ENCODE results near the gene PBX4. TPM values are rescaled to one million over a fixed set of nuclear protein-coding genes. Genes with fewer than 3 reads are reported as not detected.

The PBX4 gene
- total and polyA plus RNA-seq, 2 donors (not counting 3 experiments of a cell fraction or from before 2014, with no cell fraction given), result not detected

DNA sequence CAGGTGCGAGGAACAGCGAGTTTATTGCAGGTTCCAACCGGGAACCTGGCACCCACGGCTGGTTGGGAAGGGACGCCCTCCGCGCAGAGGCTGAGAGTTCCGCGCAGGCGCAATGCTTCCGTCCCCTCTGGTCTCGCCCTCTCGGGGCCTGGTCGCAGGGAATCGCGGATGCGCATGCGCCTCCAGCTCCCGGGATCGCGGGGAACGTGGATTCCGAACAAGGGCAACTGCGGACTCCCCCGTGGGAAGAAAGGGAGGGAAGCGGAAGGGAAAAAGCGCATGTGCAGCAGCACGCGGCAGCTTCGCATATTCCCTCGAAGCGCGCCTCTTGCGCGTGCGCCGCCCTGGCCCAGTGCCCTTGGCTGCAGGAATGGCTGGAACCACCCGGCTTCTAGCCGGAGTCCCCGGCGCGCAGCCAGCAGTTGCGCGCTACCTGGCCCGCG, 104.3 kb downstream of the PBX4 start:
- Histone ChIP-seq H3K4me2 (ENCODE audit: insufficient read depth, low read length) (peak overlapping the region; percentile 8), H3K9me1 (replicated peaks; ENCODE audit: control insufficient read depth, extremely low read depth, insufficient read depth, low read length) (no peaks in the 10 kb centered on the region), H3K9me3 (replicated peaks; ENCODE audit: control insufficient read depth, insufficient read depth, low read length) (no peaks in the 10 kb centered on the region), H3K36me3 (ENCODE audit: control insufficient read depth in 2 of 2, extremely low read depth in 1 of 2, insufficient read depth in 2 of 2, low read length in 2 of 2) (peaks cover 0 to 3% of the 10 kb centered on the region in 2 experiments), H3K79me2 (ENCODE audit: control insufficient read depth, insufficient read depth, low read length) (peaks cover 16% of the 10 kb centered on the region), H4K20me1 (replicated peaks; ENCODE audit: control insufficient read depth, extremely low read depth, insufficient read depth, low read length) (no peaks in the 10 kb centered on the region), H3K27ac (ENCODE audit: insufficient read depth, low read depth, low read length) (no peak overlapping the region), H3K4me1 (ENCODE audit: control insufficient read depth, extremely low read depth, insufficient read depth, low read length) (peaks cover 11% of the 10 kb centered on the region), H3K4me3 (replicated peaks in 1 of 3; ENCODE audit: insufficient read depth in 1 of 3, low read depth in 1 of 3, low read length in 3 of 3) (peak overlapping the region in 1 of 3 experiments; percentile 16), H3K27me3 (ENCODE audit: control insufficient read depth in 2 of 2, insufficient read depth in 2 of 2, low read length in 2 of 2) (no peaks in the 10 kb centered on the region), H3K9ac (replicated peaks; ENCODE audit: extremely low read depth, insufficient read depth, low read length) (no peak overlapping the region), H2AFZ (ENCODE audit: low read depth, low read length) (peak overlapping the region; percentile 46)
- no TSS peak for BruUV-seq (replicated peaks)
- DNase-seq (ENCODE audit: low read depth, low spot score) (peak; percentile 83), FAIRE-seq (peak; percentile 77)
- ChIA-PET CTCF (no interaction called here), POLR2A (no interaction called here)
- intact Hi-C loops (cut with micrococcal nuclease), result no loop called here
- TF ChIP-seq POLR2A (IDR thresholded peaks at IDR 0.05; ENCODE audit: low read depth, low read length) (peak; percentile 23), MYC (IDR thresholded peaks at IDR 0.05; ENCODE audit: low read depth, low read length) (no peak)
- TF ChIP-seq, protein P1, sequence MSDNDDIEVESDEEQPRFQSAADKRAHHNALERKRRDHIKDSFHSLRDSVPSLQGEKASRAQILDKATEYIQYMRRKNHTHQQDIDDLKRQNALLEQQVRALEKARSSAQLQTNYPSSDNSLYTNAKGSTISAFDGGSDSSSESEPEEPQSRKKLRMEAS (IDR thresholded peaks at IDR 0.05; ENCODE audit: insufficient read depth, insufficient read length), result peak; percentile 89
- dilution Hi-C loops (cut with MboI; ENCODE audit: extremely low pct_ligation_motif_present, low sequenced_read_pairs), result no loop called here

GRCh38 chr19:19513682-19514081, 104.8 kb downstream of the PBX4 start:
- Histone ChIP-seq H3K9me3 (replicated peaks; ENCODE audit: control insufficient read depth, insufficient read depth, low read length) (no peaks in the 10 kb centered on the region), H3K27me3 (ENCODE audit: control insufficient read depth in 2 of 2, insufficient read depth in 2 of 2, low read length in 2 of 2) (no peaks in the 10 kb centered on the region), H3K4me2 (ENCODE audit: insufficient read depth, low read length) (no peak overlapping the region), H4K20me1 (replicated peaks; ENCODE audit: control insufficient read depth, extremely low read depth, insufficient read depth, low read length) (no peaks in the 10 kb centered on the region), H3K4me1 (ENCODE audit: control insufficient read depth, extremely low read depth, insufficient read depth, low read length) (peaks cover 11% of the 10 kb centered on the region), H3K36me3 (ENCODE audit: control insufficient read depth in 2 of 2, extremely low read depth in 1 of 2, insufficient read depth in 2 of 2, low read length in 2 of 2) (no peaks in the 10 kb centered on the region), H3K79me2 (ENCODE audit: control insufficient read depth, insufficient read depth, low read length) (peaks cover 12% of the 10 kb centered on the region), H2AFZ (ENCODE audit: low read depth, low read length) (peak overlapping the region; percentile 46), H3K4me3 (replicated peaks in 1 of 3; ENCODE audit: insufficient read depth in 1 of 3, low read depth in 1 of 3, low read length in 3 of 3) (peak overlapping the region in 1 of 3 experiments; percentile 16), H3K27ac (ENCODE audit: insufficient read depth, low read depth, low read length) (no peak overlapping the region), H3K9me1 (replicated peaks; ENCODE audit: control insufficient read depth, extremely low read depth, insufficient read depth, low read length) (no peaks in the 10 kb centered on the region), H3K9ac (replicated peaks; ENCODE audit: extremely low read depth, insufficient read depth, low read length) (no peak overlapping the region)
- FAIRE-seq, result no peak
- POLR2A ChIA-PET, result no interaction called here
- CTCF ChIA-PET, result no interaction called here
- no peak for TF ChIP-seq POLR2A (IDR thresholded peaks at IDR 0.05; ENCODE audit: low read depth, low read length)
- intact Hi-C loops (cut with micrococcal nuclease) (no loop called here), dilution Hi-C loops (cut with MboI; ENCODE audit: extremely low pct_ligation_motif_present, low sequenced_read_pairs) (no loop called here)
- DNase-seq (ENCODE audit: low read depth, low spot score), result no peak
- BruUV-seq (replicated peaks), result no TSS peak

Other genes starting within 250 kb of the PBX4 start
- gene GATAD2A, start 213.0 kb downstream of the PBX4 start, total RNA-seq, result 134 and 138 TPM in 2 replicates
- gene GATAD2A, start 213.0 kb downstream of the PBX4 start, polyA plus RNA-seq, result 26.2 and 27.3 TPM in 2 replicates
- 0.35 and 0.82 TPM in 2 replicates for gene TSSK6, start 103.1 kb downstream of the PBX4 start, total RNA-seq
- gene TSSK6, start 103.1 kb downstream of the PBX4 start, polyA plus RNA-seq, result 0.76 and 1.7 TPM in 2 replicates
- 246 and 252 TPM in 2 replicates for gene NDUFA13, start 102.5 kb downstream of the PBX4 start, total RNA-seq
- 799 and 837 TPM in 2 replicates for gene NDUFA13, start 102.5 kb downstream of the PBX4 start, polyA plus RNA-seq
- gene YJEFN3, start 89.8 kb downstream of the PBX4 start, total RNA-seq, result 2.1 and 2.4 TPM in 2 replicates
- 1.9 and 2.7 TPM in 2 replicates for gene YJEFN3, start 89.8 kb downstream of the PBX4 start, polyA plus RNA-seq
- not detected in 2 replicates for gene CILP2, start 80.4 kb downstream of the PBX4 start, total RNA-seq
- gene CILP2, start 80.4 kb downstream of the PBX4 start, polyA plus RNA-seq, result 0.01 and 0.03 TPM in 2 replicates
- gene LPAR2, start 9.5 kb upstream of the PBX4 start, total RNA-seq, result 5.0 and 5.1 TPM in 2 replicates
- gene LPAR2, start 9.5 kb upstream of the PBX4 start, polyA plus RNA-seq, result 4.7 and 6.3 TPM in 2 replicates
- 19.8 and 26.0 TPM in 2 replicates for gene GMIP, start 25.0 kb upstream of the PBX4 start, total RNA-seq
- gene GMIP, start 25.0 kb upstream of the PBX4 start, polyA plus RNA-seq, result 7.8 and 7.9 TPM in 2 replicates
- 48.7 and 56.8 TPM in 2 replicates for gene ATP13A1, start 45.0 kb upstream of the PBX4 start, total RNA-seq
- gene ATP13A1, start 45.0 kb upstream of the PBX4 start, polyA plus RNA-seq, result 36.9 and 44.9 TPM in 2 replicates
- 10.6 and 12.8 TPM in 2 replicates for gene ZNF101, start 50.2 kb upstream of the PBX4 start, total RNA-seq
- 2.8 TPM in 2 replicates for gene ZNF101, start 50.2 kb upstream of the PBX4 start, polyA plus RNA-seq
- 2.1 and 2.6 TPM in 2 replicates for gene ZNF14, start 114.4 kb upstream of the PBX4 start, total RNA-seq
- 0.53 and 0.65 TPM in 2 replicates for gene ZNF14, start 114.4 kb upstream of the PBX4 start, polyA plus RNA-seq
- 5.6 and 10.7 TPM in 2 replicates for gene ZNF506, start 203.1 kb upstream of the PBX4 start, total RNA-seq
- 4.8 and 6.4 TPM in 2 replicates for gene ZNF506, start 203.1 kb upstream of the PBX4 start, polyA plus RNA-seq
- 3.9 and 8.4 TPM in 2 replicates for gene ZNF253, start 247.2 kb upstream of the PBX4 start, total RNA-seq
- gene ZNF253, start 247.2 kb upstream of the PBX4 start, polyA plus RNA-seq, result 0.64 and 0.86 TPM in 2 replicates